SK-N-MC (cell line): ENCODE data around the gene CYB5D1.

Source experiments
- EZH2 ChIP-seq: fragments of 200-600 bp; sonication (generic); IDR thresholded peaks from one replicate; pipeline ENCODE4 v1.6.1; 2017; ENCODE audit warnings: antibody characterized with exemption
- FOXP2 ChIP-seq: optimal IDR thresholded peaks from 2 replicates; pipeline ENCODE3; 2011; ENCODE audit warnings: mild to moderate bottlenecking, moderate library complexity; ENCODE audit not compliant: insufficient read depth; ENCODE audit errors: extremely low read length, control extremely low read depth

- TF ChIP-seq FOXP2, result no peak
- TF ChIP-seq EZH2, result no peak
These were observed 6.9 kb upstream of the CYB5D1 start for GRCh38 chr17:7850701-7851437.
